Type B pancreatic cell (in vitro differentiated cells): Measurements from ENCODE around the gene HERPUD1. TPM values are rescaled to one million over a fixed set of nuclear protein-coding genes. Genes with fewer than 3 reads are reported as not detected.

Experiments used
- DNase-seq: peaks from one replicate; pipeline ENCODE4 v3.0.0; 2021; ENCODE audit warnings: mixed read lengths; ENCODE audit not compliant: unreplicated experiment; ENCODE audit errors: extremely low spot score
- H3K27ac Mint-ChIP-seq: 2 replicates; pipeline ENCODE4 v1.8.0; 2021; ENCODE audit warnings: mild to moderate bottlenecking, mixed read lengths
- H3K27me3 Mint-ChIP-seq: 2 replicates; pipeline ENCODE4 v1.8.0; 2021; ENCODE audit warnings: mixed read lengths
- H3K36me3 Mint-ChIP-seq: 2 replicates; pipeline ENCODE4 v1.8.0; 2021; ENCODE audit warnings: mixed read lengths
- H3K4me1 Mint-ChIP-seq: one replicate; pipeline ENCODE4 v1.8.0; 2021; ENCODE audit warnings: mixed read lengths; ENCODE audit not compliant: unreplicated experiment
- H3K4me3 Mint-ChIP-seq: 2 replicates; pipeline ENCODE4 v1.8.0; 2021; ENCODE audit warnings: mild to moderate bottlenecking, mixed read lengths
- H3K9me3 Mint-ChIP-seq: 2 replicates; pipeline ENCODE4 v1.8.0; 2021; ENCODE audit warnings: mixed read lengths
- CTCF ChIP-seq: fragments of 200-600 bp; sonication (generic); conservative IDR thresholded peaks from 2 replicates; pipeline ENCODE4 v1.5.0; 2021; ENCODE audit warnings: antibody characterized with exemption, mild to moderate bottlenecking
- total RNA-seq: library from RNA; stranded (reverse); gene quantifications from 2 replicates; pipeline ENCODE4 v1.2.1, GENCODE V29; 2021; ENCODE audit warnings: low replicate concordance

HERPUD1 gene
- total RNA-seq, 1 donor from 2014 or later, result 98.8 TPM

GRCh38 chr16:56950051-56950450 lies 18.1 kb downstream of the HERPUD1 start:
- no peak overlapping the region for H3K27ac Mint-ChIP-seq
- no peak for TF ChIP-seq CTCF

GRCh38 chr16:56950455-56950854 lies 18.5 kb downstream of the HERPUD1 start:
- Mint-ChIP-seq H3K9me3 (no peaks in the 10 kb centered on the region), H3K27ac (no peak overlapping the region), H3K36me3 (no peaks in the 10 kb centered on the region), H3K4me1 (peaks cover 5% of the 10 kb centered on the region), H3K4me3 (no peak overlapping the region), H3K27me3 (no peaks in the 10 kb centered on the region)
- no peak for DNase-seq
- TF ChIP-seq CTCF, result no peak

More at GRCh38 chr16:56950051-56950450, 18.1 kb downstream of the HERPUD1 start:
- Mint-ChIP-seq H3K4me1 (peaks cover 5% of the 10 kb centered on the region), H3K9me3 (no peaks in the 10 kb centered on the region), H3K4me3 (no peak overlapping the region), H3K27me3 (no peaks in the 10 kb centered on the region), H3K36me3 (no peaks in the 10 kb centered on the region)
- DNase-seq, result no peak

- DNase-seq, result no peak
- Mint-ChIP-seq H3K36me3 (no peaks in the 10 kb centered on the region), H3K4me1 (peaks cover 5% of the 10 kb centered on the region), H3K27me3 (no peaks in the 10 kb centered on the region), H3K9me3 (no peaks in the 10 kb centered on the region), H3K4me3 (no peak overlapping the region), H3K27ac (no peak overlapping the region)
- peak; percentile 66 for TF ChIP-seq CTCF
These were observed 19.2 kb downstream of the HERPUD1 start for GRCh38 chr16:56950881-56951771.

GRCh38 chr16:56953006-56953405 lies 21.1 kb downstream of the HERPUD1 start:
- Mint-ChIP-seq H3K27me3 (no peaks in the 10 kb centered on the region), H3K36me3 (no peaks in the 10 kb centered on the region), H3K9me3 (no peaks in the 10 kb centered on the region), H3K27ac (no peak overlapping the region), H3K4me3 (no peak overlapping the region), H3K4me1 (peaks cover 5% of the 10 kb centered on the region)
- no peak for TF ChIP-seq CTCF
- no peak for DNase-seq

GRCh38 chr16:56956076-56956475 lies 24.1 kb downstream of the HERPUD1 start:
- H3K27me3 Mint-ChIP-seq, result no peaks in the 10 kb centered on the region
- H3K4me1 Mint-ChIP-seq, result peaks cover 5% of the 10 kb centered on the region
- no peak overlapping the region for H3K4me3 Mint-ChIP-seq
- no peaks in the 10 kb centered on the region for H3K9me3 Mint-ChIP-seq
- no peaks in the 10 kb centered on the region for H3K36me3 Mint-ChIP-seq
- no peak overlapping the region for H3K27ac Mint-ChIP-seq
- no peak for TF ChIP-seq CTCF
- DNase-seq, result no peak
